ENCODE data around the gene FAM156B.
"Not testable (repeated sequence)": the region's sequence is repeated elsewhere in the genome, so short reads cannot be mapped to it uniquely, and the experiment has no call there.

FAM156B gene

DNA sequence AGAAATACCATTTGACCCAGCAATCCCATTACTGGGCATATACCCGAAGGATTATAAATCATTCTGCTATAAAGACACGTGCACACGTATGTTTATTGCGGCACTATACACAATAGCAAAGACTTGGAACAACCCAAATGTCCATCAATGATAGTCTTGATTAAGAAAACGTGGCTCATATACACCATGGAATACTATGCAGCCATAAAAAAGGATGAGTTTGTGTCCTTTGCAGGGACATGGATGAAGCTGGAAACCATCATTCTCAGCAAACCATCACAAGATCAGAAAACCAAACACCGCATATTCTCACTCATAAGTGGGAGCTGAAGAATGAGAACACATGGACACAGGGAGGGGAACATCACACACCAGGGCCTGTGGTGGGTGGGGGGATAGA is 33.1 kb downstream of the FAM156B start:
- DNase-seq, result not testable (repeated sequence)

DNA sequence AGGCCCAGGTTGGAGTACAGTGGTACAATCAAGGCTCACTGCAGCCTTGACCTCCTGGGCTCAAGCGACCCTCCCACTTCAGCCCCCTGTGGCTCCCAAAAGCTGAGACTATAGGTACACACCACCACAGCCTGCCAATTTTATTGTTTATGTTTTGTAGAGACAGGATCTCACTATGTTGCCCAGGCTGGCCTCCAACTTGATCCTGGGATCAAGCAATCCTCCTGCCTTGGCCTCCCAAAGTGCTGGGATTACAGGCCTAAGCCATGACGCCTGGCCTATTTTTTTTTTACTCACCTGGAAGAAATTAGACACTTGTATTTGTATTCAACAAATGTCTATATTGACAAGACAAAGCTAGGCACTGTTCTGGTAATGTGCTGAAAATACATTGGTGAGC is 36.1 kb downstream of the FAM156B start:
- no peak for DNase-seq

DNA sequence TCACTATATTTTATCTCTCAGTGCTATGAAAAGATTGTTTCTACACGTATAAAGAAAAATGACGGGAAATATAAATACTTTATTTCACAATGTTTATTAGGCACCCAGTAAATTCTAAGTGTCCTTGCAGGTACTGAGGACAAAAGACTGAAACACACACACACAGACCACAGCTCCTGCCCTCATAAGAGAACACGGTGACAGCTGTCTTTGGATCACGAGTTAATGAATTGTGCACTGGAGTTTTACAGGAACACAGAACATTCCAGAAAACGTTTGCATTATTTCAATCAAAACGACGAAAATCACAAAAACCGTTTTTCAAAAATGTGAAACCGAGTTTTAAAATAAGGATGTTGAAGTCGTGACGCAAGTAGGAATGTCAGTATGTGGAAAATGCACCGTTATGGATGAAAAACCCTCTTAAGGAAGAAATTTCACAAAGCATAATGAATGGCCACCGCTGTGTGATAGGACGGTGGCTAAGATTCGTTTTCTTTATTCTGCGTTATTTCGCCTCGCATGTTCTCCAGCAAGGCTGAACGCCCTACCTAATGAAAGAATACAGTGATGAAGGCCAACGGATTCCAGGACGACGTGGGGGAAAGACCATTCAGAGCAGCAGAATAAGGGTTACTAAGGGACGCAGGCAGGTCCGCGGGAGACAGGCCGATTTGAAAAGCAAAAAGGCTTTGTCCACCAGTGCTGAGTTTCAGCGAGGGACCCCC is 37.0 kb downstream of the FAM156B start:
- DNase-seq, result no peak

DNA sequence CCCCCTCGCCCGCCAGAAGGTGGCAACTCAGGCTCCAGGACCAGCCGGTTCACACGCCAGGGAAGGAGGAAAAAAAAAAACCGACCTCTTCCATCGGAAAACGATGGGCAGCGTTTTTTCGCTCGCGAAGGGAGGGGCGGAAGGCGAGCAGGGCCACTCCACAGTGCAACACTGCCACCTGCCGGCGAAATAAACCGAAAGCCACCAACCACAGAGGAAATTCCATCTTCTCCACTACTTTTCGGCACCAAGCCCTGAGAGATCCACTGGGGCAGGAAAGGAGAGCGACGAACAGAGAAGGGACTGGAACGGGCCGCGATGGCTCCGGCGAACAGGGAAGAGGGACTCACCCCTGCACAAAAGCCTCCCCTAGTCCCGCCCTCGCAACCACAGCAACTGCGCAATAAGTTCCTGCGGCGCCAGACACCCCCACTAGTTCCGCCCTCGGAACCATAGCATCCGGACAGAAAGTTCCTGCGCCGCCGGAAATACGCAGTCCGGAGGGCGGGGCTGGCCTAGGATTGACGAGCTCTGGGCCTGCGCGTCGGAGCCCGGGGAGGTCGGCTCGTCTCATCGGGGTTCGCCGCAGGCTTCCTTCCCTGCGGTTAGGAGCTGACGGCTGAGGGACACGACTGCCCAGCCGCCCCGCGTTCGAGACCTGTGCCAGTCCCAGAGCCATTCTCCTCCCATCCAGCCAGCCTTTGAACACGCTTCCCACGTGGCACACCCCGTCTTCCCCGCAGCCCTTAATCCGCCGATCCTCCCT is 37.8 kb downstream of the FAM156B start:
- DNase-seq, result peak; percentile 95

DNA sequence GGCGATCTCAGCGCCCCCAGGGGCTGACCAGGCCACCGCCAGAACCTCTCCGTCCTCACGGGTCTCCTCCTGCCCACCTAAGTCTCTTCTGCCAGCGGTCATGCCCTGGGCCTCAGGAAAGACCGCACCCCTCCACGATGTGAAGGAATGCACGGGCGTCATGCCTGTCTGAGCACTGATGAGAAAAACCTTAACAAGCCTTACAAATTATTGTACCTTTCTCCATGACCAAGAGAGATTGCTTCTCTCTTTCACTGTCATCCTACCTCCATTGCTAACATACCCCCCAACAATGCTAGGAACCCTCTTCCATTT is 38.3 kb downstream of the FAM156B start:
- not testable (repeated sequence) for DNase-seq

DNA sequence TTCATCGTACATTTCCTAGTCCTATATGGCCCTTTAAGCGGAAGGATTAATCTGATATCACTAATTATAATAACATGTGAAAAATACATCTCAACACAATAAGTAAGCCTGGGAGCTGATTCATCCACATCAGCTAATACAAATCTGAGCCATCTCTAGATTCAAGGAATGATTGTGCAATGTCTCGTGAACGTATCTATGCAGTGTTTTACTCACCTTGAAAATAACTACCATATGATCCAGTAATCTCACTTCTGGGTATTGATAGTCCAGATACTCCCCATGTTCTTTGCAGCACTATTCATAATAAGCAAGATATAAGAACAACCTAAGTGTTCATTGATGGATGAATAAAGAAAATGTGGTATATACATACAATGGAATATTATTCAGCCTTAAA is 43.6 kb downstream of the FAM156B start:
- not testable (repeated sequence) for DNase-seq

DNA sequence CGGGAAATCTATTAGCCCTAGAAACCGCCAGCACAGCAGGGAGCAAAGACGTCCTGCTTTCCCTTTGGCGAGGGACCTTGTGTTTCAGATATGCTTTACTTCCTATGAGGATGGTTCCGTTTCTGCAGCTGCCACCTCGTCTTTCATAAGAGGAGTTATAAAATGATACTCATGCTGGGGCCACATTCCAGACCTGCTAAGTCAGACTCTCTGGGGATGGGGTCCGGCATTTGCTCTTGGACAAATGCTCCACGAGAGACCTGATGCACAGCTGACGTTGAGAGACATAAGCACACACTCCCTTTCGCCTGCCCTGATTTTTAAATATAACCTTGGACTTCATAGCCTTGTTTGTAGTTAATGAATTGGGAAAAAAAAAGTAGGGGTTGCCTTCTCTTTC is 44.6 kb downstream of the FAM156B start:
- DNase-seq, result not testable (repeated sequence)

DNA sequence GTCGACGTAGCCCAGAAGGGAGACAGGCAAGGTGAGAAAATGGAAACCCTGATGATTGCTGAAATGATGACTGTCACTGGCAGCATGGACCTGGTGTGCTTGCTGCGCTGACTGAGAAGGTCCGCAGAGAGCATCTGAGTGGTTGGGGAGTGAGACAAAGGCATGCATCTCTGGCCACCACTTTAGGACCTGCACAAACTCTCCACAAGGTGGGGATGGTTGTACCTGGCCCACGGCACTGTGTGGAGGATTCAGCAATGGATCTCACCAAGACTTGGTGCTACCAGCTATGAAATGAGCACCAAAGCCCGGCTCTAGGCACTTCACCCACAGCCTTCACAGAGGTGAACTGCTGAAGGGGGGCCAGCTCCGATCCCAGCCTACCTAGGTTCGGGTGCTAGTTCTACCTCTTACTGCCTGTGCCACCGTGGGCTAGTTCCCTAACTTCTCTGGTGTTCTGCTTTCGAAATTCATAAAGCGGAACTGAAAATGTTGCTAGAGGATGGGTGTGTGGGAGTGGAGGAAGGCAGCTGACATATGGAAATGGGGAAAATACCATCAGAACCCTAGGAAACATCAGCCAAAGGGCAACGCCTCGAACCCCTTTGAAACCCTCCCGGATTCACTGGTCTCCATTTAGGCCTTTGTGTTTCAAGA is 48.8 kb downstream of the FAM156B start:
- DNase-seq, result not testable (repeated sequence)

DNA sequence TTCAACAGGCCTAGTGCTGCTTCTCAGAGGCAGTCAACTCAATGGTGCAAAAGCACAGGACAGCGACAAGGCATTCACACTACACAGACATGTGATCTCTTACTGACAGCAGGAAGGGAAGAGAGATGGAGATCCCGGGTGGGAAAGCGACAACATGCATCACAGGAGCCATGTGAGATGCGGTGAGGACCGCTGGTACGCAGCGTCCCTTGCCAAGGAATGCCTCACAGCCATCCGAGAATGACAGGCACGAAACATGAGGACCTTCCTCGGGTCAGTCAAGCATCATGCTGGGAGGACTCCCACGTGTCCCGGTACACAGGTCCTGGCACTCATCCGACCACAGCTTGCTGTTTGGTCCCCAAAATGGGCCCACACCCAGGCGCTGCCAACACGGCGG is 50.4 kb downstream of the FAM156B start:
- DNase-seq, result not testable (repeated sequence)

DNA sequence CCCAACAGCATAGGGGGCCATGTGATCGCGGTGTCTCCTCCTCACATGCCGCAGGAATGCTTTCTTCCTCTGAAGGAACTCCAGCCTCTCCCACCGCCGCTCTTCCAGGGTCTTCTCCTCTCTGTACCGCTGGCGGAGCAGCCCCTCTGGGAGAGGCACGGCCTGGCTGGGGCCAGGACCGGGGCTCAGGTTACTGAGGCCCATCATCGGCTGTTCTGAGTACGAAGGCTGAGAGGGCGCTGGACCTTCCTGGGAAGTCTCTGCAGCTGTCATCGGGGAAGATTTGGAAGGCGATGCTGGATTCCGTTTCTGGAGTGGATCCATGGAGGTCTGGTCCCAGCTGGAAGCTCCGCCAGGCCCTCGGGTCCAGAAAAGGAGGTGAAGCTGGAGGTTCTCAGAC is 51.1 kb downstream of the FAM156B start:
- not testable (repeated sequence) for DNase-seq

DNA sequence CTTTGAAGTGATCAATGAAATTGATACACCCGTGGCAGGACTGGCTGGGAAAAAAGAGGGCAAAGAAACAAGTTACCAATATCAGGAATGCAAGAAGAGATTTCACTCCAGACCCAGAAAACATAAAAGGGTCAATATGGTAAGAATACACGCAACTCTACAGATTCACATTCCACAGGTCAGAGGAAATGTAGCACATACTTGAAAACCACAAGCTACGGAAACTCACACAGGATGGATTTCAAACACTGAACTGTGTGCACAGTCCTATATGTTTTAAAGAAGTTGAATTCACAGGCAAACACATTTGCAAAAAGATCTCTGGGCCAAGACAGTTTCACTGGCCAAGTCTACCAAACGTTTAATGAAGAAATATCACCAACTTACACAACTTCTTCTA is 52.2 kb downstream of the FAM156B start:
- DNase-seq, result not testable (repeated sequence)

DNA sequence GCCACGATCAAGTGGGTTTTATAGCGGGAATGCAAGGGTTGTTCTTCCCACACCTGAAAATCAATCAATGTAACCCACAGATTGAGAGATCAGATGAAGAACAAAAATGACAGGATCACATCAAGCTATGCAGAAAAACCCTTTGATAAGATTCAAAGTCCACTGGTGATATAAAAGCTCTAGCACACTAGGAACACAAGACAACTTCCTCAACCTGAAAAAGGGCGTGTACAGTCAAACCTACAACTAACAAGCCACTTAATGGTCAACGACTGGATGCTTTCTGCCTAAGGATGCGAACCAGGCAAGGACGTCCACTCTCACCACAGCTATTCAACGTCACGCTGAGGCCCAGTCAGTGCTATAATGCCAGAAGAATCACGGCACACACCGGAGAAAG is 52.8 kb downstream of the FAM156B start:
- not testable (repeated sequence) for DNase-seq
